SK-N-SH treated with all-trans-retinoic acid at 6 μM for 48 hours (cell line): ENCODE results near the gene ZAR1.

Experiments
- ATAC-seq: fragments of 200-7000 bp; cut with Tn5 transposase; 3 replicates; pipeline ENCODE4 v1.9.1; 2020; ENCODE audit warnings: mild to moderate bottlenecking, moderate library complexity
- ARNTL ChIP-seq: fragments of 450-650 bp; formaldehyde crosslinking; IDR thresholded peaks from 2 replicates; pipeline ENCODE4 v1.5.0; 2020; ENCODE audit warnings: low read depth, mild to moderate bottlenecking, moderate library complexity, borderline replicate concordance
- BACH2 ChIP-seq: fragments of 250-450 bp; sonication (Bioruptor Pico); IDR thresholded peaks from 2 replicates; pipeline ENCODE4 v1.9.0; 2021; ENCODE audit warnings: mild to moderate bottlenecking, borderline replicate concordance
- CSDC2 ChIP-seq: fragments of 250-450 bp; sonication (Bioruptor Pico); IDR thresholded peaks from 2 replicates; pipeline ENCODE4 v1.5.0; 2020; ENCODE audit warnings: mild to moderate bottlenecking, moderate library complexity
- ESRRG ChIP-seq: fragments of 250-450 bp; sonication (Bioruptor Pico); IDR thresholded peaks from 2 replicates; pipeline ENCODE4 v1.6.1; 2021; ENCODE audit warnings: mild to moderate bottlenecking
- GLIS3 ChIP-seq: fragments of 250-450 bp; sonication (Bioruptor Pico); IDR thresholded peaks from 2 replicates; pipeline ENCODE4 v1.5.0; 2020; ENCODE audit warnings: mild to moderate bottlenecking, moderate library complexity
- ISL1 ChIP-seq: fragments of 250-450 bp; sonication (Bioruptor Pico); IDR thresholded peaks from 2 replicates; pipeline ENCODE4 v2.1.2; 2022; ENCODE audit warnings: mild to moderate bottlenecking, moderate library complexity
- OSR1 ChIP-seq: fragments of 250-450 bp; sonication (Bioruptor Pico); IDR thresholded peaks from 2 replicates; pipeline ENCODE4 v1.8.0; 2022; ENCODE audit warnings: moderate library complexity, mild to moderate bottlenecking, inconsistent platforms
- PPARA ChIP-seq: fragments of 250-450 bp; sonication (Bioruptor Pico); IDR thresholded peaks from 2 replicates; pipeline ENCODE4 v1.5.0; 2020; ENCODE audit warnings: mild to moderate bottlenecking, borderline replicate concordance
- RARB ChIP-seq: fragments of 250-450 bp; sonication (Bioruptor Pico); IDR thresholded peaks from 2 replicates; pipeline ENCODE4 v1.8.0; 2021; ENCODE audit warnings: mild to moderate bottlenecking, moderate library complexity
- SNAI2 ChIP-seq: fragments of 250-450 bp; sonication (Bioruptor Pico); IDR thresholded peaks from 2 replicates; pipeline ENCODE4 v1.5.0; 2020; ENCODE audit warnings: mild to moderate bottlenecking, moderate library complexity
- TCF4 ChIP-seq: fragments of 250-450 bp; sonication (Bioruptor Pico); IDR thresholded peaks from 2 replicates; pipeline ENCODE4 v1.8.0; 2021; ENCODE audit warnings: mild to moderate bottlenecking, moderate library complexity, borderline replicate concordance
- ZC3H10 ChIP-seq: fragments of 250-450 bp; sonication (Bioruptor Pico); IDR thresholded peaks from 2 replicates; pipeline ENCODE4 v1.5.1; 2021; ENCODE audit warnings: mild to moderate bottlenecking, moderate library complexity
- ZFP3 ChIP-seq: fragments of 250-450 bp; sonication (Bioruptor Pico); IDR thresholded peaks from 2 replicates; pipeline ENCODE4 v1.5.0; 2020; ENCODE audit warnings: mild to moderate bottlenecking, moderate library complexity
- ZNF565 ChIP-seq: fragments of 450-650 bp; formaldehyde crosslinking; conservative IDR thresholded peaks from 2 replicates; pipeline ENCODE4 v1.5.0; 2020; ENCODE audit warnings: low read depth, mild to moderate bottlenecking, moderate library complexity
- ZNF70 ChIP-seq: fragments of 450-650 bp; formaldehyde crosslinking; IDR thresholded peaks from 2 replicates; pipeline ENCODE4 v1.5.0; 2020; ENCODE audit warnings: mild to moderate bottlenecking, moderate library complexity
- TF ChIP-seq, protein P1 (sequence below): fragments of 250-450 bp; sonication (Bioruptor Pico); IDR thresholded peaks from 2 replicates; pipeline ENCODE4 v1.8.0; 2020; ENCODE audit warnings: mild to moderate bottlenecking, moderate library complexity, borderline replicate concordance
- TF ChIP-seq, protein P2 (sequence below): fragments of 250-450 bp; sonication (Bioruptor Pico); IDR thresholded peaks from 2 replicates; pipeline ENCODE4 v1.5.0; 2020; ENCODE audit warnings: mild to moderate bottlenecking, moderate library complexity
- TF ChIP-seq, protein P3 (sequence below): fragments of 250-450 bp; sonication (Bioruptor Pico); IDR thresholded peaks from 2 replicates; pipeline ENCODE4 v1.5.1; 2020; ENCODE audit warnings: low read depth, mild to moderate bottlenecking, moderate library complexity
- TF ChIP-seq, protein P4 (sequence below): fragments of 250-450 bp; sonication (Bioruptor Pico); IDR thresholded peaks from 2 replicates; pipeline ENCODE4 v1.8.0; 2021; ENCODE audit warnings: low read depth, mild to moderate bottlenecking, moderate library complexity, borderline replicate concordance

ZAR1 gene

DNA sequence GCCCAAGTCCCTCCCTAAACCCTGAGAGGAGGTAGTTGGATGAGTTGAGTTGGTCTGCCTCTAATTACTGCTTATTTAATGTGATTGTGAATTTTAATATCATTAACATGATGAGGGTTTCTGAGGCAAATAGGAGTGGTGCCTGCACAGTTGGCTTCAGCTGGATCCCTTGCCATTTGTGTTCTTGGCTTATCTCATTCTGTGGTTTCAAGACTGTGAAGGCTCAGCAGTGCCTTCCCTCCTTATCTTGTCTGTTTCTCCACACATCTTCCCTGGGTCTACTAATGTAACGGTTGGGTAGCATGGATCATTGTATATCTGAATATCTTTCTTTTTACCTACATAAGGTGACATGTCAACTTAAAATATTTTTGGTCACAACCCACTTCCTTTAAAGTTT, 8.5 kb upstream of the ZAR1 start:
- no peak for ATAC-seq

DNA sequence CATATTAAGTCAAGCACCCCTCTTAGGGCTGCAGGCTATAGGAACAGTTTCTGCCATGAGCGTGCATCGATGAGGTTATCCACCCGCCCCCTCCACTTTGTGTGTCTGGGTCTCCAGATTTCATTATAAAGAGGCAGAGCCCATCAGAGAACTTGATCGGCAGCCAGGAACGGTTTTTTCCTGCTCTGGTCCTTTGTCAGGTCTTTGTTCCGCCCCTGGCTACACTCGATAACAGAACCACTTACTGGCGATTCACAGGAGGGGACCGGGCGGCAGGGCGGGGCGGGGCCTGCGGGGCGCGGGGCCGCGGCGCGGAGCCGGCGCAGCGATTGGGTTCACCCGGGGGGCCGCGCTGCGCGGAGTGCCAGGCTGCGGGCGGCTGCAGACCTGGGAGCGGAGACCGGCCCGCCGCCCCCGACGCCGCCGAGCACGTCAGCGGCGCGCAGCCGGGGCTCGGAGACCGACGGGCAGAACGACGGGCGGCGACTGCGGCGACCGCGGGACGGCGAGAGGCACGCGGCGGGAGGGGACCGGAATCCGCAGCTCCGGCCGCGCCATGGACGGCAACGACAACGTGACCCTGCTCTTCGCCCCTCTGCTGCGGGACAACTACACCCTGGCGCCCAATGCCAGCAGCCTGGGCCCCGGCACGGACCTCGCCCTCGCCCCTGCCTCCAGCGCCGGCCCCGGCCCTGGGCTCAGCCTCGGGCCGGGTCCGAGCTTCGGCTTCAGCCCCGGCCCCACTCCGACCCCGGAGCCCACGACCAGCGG, 6.9 kb upstream of the ZAR1 start, which contains the start of gene SLC10A4:
TSS of gene SLC10A4 (plus strand) at position 338 of the 771 bp plus-strand sequence. CDS start at position 557, 219 bp downstream.
- ATAC-seq, result peak; percentile 60
- TF ChIP-seq, protein P1, sequence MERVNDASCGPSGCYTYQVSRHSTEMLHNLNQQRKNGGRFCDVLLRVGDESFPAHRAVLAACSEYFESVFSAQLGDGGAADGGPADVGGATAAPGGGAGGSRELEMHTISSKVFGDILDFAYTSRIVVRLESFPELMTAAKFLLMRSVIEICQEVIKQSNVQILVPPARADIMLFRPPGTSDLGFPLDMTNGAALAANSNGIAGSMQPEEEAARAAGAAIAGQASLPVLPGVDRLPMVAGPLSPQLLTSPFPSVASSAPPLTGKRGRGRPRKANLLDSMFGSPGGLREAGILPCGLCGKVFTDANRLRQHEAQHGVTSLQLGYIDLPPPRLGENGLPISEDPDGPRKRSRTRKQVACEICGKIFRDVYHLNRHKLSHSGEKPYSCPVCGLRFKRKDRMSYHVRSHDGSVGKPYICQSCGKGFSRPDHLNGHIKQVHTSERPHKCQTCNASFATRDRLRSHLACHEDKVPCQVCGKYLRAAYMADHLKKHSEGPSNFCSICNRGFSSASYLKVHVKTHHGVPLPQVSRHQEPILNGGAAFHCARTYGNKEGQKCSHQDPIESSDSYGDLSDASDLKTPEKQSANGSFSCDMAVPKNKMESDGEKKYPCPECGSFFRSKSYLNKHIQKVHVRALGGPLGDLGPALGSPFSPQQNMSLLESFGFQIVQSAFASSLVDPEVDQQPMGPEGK (CRISPR knock-in tag), result no peak
- TF ChIP-seq OSR1 (CRISPR knock-in tag) (no peak), ZNF70 (CRISPR knock-in tag) (no peak), PPARA (CRISPR knock-in tag) (no peak), GLIS3 (CRISPR knock-in tag) (no peak), TCF4 (CRISPR knock-in tag) (no peak; the same call in 1 of the 2 replicates), BACH2 (no peak)

More for the DNA sequence above, 8.5 kb upstream of the ZAR1 start:
- TF ChIP-seq CSDC2, result no peak
- TF ChIP-seq, protein P2, sequence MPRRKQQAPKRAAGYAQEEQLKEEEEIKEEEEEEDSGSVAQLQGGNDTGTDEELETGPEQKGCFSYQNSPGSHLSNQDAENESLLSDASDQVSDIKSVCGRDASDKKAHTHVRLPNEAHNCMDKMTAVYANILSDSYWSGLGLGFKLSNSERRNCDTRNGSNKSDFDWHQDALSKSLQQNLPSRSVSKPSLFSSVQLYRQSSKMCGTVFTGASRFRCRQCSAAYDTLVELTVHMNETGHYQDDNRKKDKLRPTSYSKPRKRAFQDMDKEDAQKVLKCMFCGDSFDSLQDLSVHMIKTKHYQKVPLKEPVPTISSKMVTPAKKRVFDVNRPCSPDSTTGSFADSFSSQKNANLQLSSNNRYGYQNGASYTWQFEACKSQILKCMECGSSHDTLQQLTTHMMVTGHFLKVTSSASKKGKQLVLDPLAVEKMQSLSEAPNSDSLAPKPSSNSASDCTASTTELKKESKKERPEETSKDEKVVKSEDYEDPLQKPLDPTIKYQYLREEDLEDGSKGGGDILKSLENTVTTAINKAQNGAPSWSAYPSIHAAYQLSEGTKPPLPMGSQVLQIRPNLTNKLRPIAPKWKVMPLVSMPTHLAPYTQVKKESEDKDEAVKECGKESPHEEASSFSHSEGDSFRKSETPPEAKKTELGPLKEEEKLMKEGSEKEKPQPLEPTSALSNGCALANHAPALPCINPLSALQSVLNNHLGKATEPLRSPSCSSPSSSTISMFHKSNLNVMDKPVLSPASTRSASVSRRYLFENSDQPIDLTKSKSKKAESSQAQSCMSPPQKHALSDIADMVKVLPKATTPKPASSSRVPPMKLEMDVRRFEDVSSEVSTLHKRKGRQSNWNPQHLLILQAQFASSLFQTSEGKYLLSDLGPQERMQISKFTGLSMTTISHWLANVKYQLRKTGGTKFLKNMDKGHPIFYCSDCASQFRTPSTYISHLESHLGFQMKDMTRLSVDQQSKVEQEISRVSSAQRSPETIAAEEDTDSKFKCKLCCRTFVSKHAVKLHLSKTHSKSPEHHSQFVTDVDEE (CRISPR knock-in tag), result no peak
- TF ChIP-seq OSR1 (CRISPR knock-in tag), result no peak
- TF ChIP-seq RARB (CRISPR knock-in tag), result no peak
- TF ChIP-seq, protein P1 (CRISPR knock-in tag), result no peak
- no peak for TF ChIP-seq TCF4 (CRISPR knock-in tag)
- no peak for TF ChIP-seq ESRRG (CRISPR knock-in tag)
- no peak for TF ChIP-seq ARNTL (CRISPR knock-in tag)
- TF ChIP-seq, protein P3, sequence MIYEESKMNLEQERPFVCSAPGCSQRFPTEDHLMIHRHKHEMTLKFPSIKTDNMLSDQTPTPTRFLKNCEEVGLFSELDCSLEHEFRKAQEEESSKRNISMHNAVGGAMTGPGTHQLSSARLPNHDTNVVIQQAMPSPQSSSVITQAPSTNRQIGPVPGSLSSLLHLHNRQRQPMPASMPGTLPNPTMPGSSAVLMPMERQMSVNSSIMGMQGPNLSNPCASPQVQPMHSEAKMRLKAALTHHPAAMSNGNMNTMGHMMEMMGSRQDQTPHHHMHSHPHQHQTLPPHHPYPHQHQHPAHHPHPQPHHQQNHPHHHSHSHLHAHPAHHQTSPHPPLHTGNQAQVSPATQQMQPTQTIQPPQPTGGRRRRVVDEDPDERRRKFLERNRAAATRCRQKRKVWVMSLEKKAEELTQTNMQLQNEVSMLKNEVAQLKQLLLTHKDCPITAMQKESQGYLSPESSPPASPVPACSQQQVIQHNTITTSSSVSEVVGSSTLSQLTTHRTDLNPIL (CRISPR knock-in tag), result no peak
- TF ChIP-seq ISL1 (CRISPR knock-in tag), result no peak
- no peak for TF ChIP-seq ZC3H10 (CRISPR knock-in tag)
- TF ChIP-seq ZFP3 (CRISPR knock-in tag), result no peak
- no peak for TF ChIP-seq ZNF70 (CRISPR knock-in tag)
- TF ChIP-seq PPARA (CRISPR knock-in tag), result no peak
- TF ChIP-seq ZNF565 (CRISPR knock-in tag), result no peak
- no peak for TF ChIP-seq SNAI2 (CRISPR knock-in tag)
- TF ChIP-seq, protein P4, sequence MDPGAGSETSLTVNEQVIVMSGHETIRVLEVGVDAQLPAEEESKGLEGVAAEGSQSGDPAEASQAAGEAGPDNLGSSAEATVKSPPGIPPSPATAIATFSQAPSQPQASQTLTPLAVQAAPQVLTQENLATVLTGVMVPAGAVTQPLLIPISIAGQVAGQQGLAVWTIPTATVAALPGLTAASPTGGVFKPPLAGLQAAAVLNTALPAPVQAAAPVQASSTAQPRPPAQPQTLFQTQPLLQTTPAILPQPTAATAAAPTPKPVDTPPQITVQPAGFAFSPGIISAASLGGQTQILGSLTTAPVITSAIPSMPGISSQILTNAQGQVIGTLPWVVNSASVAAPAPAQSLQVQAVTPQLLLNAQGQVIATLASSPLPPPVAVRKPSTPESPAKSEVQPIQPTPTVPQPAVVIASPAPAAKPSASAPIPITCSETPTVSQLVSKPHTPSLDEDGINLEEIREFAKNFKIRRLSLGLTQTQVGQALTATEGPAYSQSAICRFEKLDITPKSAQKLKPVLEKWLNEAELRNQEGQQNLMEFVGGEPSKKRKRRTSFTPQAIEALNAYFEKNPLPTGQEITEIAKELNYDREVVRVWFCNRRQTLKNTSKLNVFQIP (CRISPR knock-in tag), result no peak
